Liver (tissue), 3 donors: ENCODE measurements around the gene MICAL2.

Experiments
- EGR1 ChIP-seq, 2 donors: IDR thresholded peaks; 2 replicates each; pipeline ENCODE4 v1.6.1; 2016 to 2018; ENCODE audit warnings: antibody characterized with exemption in 2 of 2, low read depth in 2 of 2
- HNF4A ChIP-seq, 2 donors: conservative IDR thresholded peaks; 2 replicates each; pipeline ENCODE4 v1.6.1; 2016; ENCODE audit warnings: antibody characterized with exemption in 2 of 2, mild to moderate bottlenecking in 2 of 2
- JUND ChIP-seq, 2 donors: IDR thresholded peaks; 2 replicates each; pipeline ENCODE4 v1.6.1; 2016; ENCODE audit warnings: antibody characterized with exemption in 2 of 2
- RAD21 ChIP-seq, 2 donors: IDR thresholded peaks; 2 replicates each; pipeline ENCODE4 v1.6.1; 2016; ENCODE audit warnings: antibody characterized with exemption in 2 of 2, mild to moderate bottlenecking in 2 of 2
- SP1 ChIP-seq: IDR thresholded peaks from 2 replicates; pipeline ENCODE4 v1.6.1; 2018; ENCODE audit warnings: antibody characterized with exemption, mild to moderate bottlenecking
- TAF1 ChIP-seq: conservative IDR thresholded peaks from 2 replicates; pipeline ENCODE4 v1.6.1; 2016; ENCODE audit warnings: antibody characterized with exemption, mild to moderate bottlenecking
- YY1 ChIP-seq: IDR thresholded peaks from 2 replicates; pipeline ENCODE4 v1.6.1; 2016; ENCODE audit warnings: antibody characterized with exemption, mild to moderate bottlenecking
- TF ChIP-seq, protein P1 (sequence below): fragments of 150-350 bp; IDR thresholded peaks from 2 replicates; pipeline ENCODE4 v1.5.1; 2017; ENCODE audit warnings: improper control_type of control experiment, low read depth, low read length; ENCODE audit not compliant: missing input control
- TF ChIP-seq, protein P2 (sequence below): IDR thresholded peaks from 2 replicates; pipeline ENCODE4 v1.6.1; 2016; ENCODE audit warnings: antibody characterized with exemption, mild to moderate bottlenecking
- TF ChIP-seq, protein P3 (sequence below): IDR thresholded peaks from 2 replicates; pipeline ENCODE4 v1.6.1; 2016; ENCODE audit warnings: antibody characterized with exemption
- TF ChIP-seq, protein P4 (sequence below): IDR thresholded peaks from 2 replicates; pipeline ENCODE4 v1.6.1; 2016; ENCODE audit warnings: antibody characterized with exemption
- donor health status: healthy.
- donor health status: healthy.

DNA sequence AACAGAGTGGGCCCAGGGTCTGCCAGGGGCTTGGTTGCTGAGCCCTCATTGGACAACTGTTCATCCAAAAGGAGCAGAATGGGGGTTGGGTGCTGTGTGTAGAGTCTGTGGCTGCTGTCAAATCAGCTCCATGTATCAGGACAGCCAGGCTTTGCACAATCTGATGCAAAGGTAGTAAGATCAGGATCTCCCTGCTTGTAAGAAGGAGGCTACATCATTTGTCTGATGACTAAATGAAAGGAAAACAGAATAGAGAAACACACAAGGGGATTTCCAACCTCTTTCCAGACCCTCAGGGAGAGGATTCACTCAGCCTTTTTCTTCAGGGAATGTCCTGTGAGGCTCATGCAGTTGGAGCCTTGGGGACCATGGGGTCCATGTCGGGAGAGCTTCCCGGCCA lies 7.2 kb downstream of the MICAL2 start:
- TF ChIP-seq, protein P1, sequence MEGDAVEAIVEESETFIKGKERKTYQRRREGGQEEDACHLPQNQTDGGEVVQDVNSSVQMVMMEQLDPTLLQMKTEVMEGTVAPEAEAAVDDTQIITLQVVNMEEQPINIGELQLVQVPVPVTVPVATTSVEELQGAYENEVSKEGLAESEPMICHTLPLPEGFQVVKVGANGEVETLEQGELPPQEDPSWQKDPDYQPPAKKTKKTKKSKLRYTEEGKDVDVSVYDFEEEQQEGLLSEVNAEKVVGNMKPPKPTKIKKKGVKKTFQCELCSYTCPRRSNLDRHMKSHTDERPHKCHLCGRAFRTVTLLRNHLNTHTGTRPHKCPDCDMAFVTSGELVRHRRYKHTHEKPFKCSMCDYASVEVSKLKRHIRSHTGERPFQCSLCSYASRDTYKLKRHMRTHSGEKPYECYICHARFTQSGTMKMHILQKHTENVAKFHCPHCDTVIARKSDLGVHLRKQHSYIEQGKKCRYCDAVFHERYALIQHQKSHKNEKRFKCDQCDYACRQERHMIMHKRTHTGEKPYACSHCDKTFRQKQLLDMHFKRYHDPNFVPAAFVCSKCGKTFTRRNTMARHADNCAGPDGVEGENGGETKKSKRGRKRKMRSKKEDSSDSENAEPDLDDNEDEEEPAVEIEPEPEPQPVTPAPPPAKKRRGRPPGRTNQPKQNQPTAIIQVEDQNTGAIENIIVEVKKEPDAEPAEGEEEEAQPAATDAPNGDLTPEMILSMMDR = no peak
- TF ChIP-seq TAF1 (no peak), RAD21 (IDR thresholded peaks at IDR 0.05) (no peak), SP1 (no peak), EGR1 (IDR thresholded peaks at IDR 0.05; ENCODE audit: low read depth in 2 of 2) (no peak), YY1 (no peak), HNF4A (conservative IDR thresholded peaks at IDR 0.05) (no peak), JUND (IDR thresholded peaks at IDR 0.05) (no peak)
- TF ChIP-seq, protein P2, sequence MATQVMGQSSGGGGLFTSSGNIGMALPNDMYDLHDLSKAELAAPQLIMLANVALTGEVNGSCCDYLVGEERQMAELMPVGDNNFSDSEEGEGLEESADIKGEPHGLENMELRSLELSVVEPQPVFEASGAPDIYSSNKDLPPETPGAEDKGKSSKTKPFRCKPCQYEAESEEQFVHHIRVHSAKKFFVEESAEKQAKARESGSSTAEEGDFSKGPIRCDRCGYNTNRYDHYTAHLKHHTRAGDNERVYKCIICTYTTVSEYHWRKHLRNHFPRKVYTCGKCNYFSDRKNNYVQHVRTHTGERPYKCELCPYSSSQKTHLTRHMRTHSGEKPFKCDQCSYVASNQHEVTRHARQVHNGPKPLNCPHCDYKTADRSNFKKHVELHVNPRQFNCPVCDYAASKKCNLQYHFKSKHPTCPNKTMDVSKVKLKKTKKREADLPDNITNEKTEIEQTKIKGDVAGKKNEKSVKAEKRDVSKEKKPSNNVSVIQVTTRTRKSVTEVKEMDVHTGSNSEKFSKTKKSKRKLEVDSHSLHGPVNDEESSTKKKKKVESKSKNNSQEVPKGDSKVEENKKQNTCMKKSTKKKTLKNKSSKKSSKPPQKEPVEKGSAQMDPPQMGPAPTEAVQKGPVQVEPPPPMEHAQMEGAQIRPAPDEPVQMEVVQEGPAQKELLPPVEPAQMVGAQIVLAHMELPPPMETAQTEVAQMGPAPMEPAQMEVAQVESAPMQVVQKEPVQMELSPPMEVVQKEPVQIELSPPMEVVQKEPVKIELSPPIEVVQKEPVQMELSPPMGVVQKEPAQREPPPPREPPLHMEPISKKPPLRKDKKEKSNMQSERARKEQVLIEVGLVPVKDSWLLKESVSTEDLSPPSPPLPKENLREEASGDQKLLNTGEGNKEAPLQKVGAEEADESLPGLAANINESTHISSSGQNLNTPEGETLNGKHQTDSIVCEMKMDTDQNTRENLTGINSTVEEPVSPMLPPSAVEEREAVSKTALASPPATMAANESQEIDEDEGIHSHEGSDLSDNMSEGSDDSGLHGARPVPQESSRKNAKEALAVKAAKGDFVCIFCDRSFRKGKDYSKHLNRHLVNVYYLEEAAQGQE = no peak
- TF ChIP-seq, protein P3, sequence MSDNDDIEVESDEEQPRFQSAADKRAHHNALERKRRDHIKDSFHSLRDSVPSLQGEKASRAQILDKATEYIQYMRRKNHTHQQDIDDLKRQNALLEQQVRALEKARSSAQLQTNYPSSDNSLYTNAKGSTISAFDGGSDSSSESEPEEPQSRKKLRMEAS = no peak
- TF ChIP-seq, protein P4, sequence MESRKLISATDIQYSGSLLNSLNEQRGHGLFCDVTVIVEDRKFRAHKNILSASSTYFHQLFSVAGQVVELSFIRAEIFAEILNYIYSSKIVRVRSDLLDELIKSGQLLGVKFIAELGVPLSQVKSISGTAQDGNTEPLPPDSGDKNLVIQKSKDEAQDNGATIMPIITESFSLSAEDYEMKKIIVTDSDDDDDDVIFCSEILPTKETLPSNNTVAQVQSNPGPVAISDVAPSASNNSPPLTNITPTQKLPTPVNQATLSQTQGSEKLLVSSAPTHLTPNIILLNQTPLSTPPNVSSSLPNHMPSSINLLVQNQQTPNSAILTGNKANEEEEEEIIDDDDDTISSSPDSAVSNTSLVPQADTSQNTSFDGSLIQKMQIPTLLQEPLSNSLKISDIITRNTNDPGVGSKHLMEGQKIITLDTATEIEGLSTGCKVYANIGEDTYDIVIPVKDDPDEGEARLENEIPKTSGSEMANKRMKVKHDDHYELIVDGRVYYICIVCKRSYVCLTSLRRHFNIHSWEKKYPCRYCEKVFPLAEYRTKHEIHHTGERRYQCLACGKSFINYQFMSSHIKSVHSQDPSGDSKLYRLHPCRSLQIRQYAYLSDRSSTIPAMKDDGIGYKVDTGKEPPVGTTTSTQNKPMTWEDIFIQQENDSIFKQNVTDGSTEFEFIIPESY = no peak
